BJ (cell line): Measurements from ENCODE around the gene LMNTD2. TPM values are rescaled to one million over a fixed set of nuclear protein-coding genes. Genes with fewer than 3 reads are reported as not detected.

Source experiments
- CTCF ChIA-PET: fragments of 350-600 bp; formaldehyde crosslinking; extraction: SDS; loops from one replicate; lab custom pipeline; 2021; ENCODE audit warnings: antibody characterized with exemption, inconsistent platforms; lab: Yijun Ruan, JAX
- POLR2A ChIA-PET: fragments of 300-600 bp; sonication (Branson Sonifier 250); formaldehyde crosslinking; extraction: SDS; loops from one replicate; lab custom pipeline; 2021; ENCODE audit warnings: antibody characterized with exemption; lab: Charles Lee
- DNase-seq: peaks from one replicate; pipeline ENCODE4 v3.0.0-alpha.2; 2011; ENCODE audit warnings: low read depth
- H3K27me3 ChIP-seq: 2 replicates; pipeline ENCODE4 v1.6.0; 2011; ENCODE audit warnings: low read length; ENCODE audit not compliant: control insufficient read depth, insufficient read depth
- H3K36me3 ChIP-seq: 2 replicates; pipeline ENCODE4 v1.5.1; 2011; ENCODE audit warnings: low read length; ENCODE audit not compliant: control insufficient read depth, insufficient read depth
- H3K4me3 ChIP-seq: 2 replicates; pipeline ENCODE4 v1.5.1; 2011; ENCODE audit warnings: low read depth, mild to moderate bottlenecking, control low read depth, low read length
- CTCF ChIP-seq: IDR thresholded peaks from 2 replicates; pipeline ENCODE4 v1.5.1; 2011; ENCODE audit warnings: low read depth, mild to moderate bottlenecking, control low read depth, inconsistent platforms, low read length, moderate library complexity; ENCODE audit not compliant: insufficient read depth
- polyA plus RNA-seq: library from polyadenylated mRNA; depleted of rRNA; stranded (reverse); fragments of >200 nt; gene quantifications from 2 replicates; pipeline ENCODE4 v1.2.3, GENCODE V29; 2011

Gene LMNTD2
- polyA plus RNA-seq, 1 experiment: 2.5 TPM

- Histone ChIP-seq H3K4me3 (no peak overlapping the region), H3K27me3 (no peaks in the 10 kb centered on the region), H3K36me3 (peaks cover 54% of the 10 kb centered on the region)
- CTCF ChIA-PET: no interaction called here
- TF ChIP-seq CTCF: no peak
- no peak for DNase-seq
- POLR2A ChIA-PET: no interaction called here
Observed at GRCh38 chr11:607020-607780, 46.7 kb upstream of the LMNTD2 start.

GRCh38 chr11:606245-606644, 45.7 kb upstream of the LMNTD2 start:
- Histone ChIP-seq H3K4me3 (no peak overlapping the region), H3K27me3 (no peaks in the 10 kb centered on the region), H3K36me3 (peaks cover 57% of the 10 kb centered on the region)
- ChIA-PET CTCF (no interaction called here), POLR2A (interaction anchor here (0.6 kb wide), 1 partner anchor 30 kb away, joined by 3 read pairs; the partner anchor contains the start of gene PHRF1)
- no peak for TF ChIP-seq CTCF
- no peak for DNase-seq

- no peak for TF ChIP-seq CTCF
- H3K27me3 ChIP-seq: no peaks in the 10 kb centered on the region
- DNase-seq: no peak
- H3K4me3 ChIP-seq: no peak overlapping the region
- ChIA-PET POLR2A (no interaction called here), CTCF (no interaction called here)
- H3K36me3 ChIP-seq: peaks cover 50% of the 10 kb centered on the region
Observed at GRCh38 chr11:605286-606129, 45.0 kb upstream of the LMNTD2 start.

GRCh38 chr11:603154-603553, 42.6 kb upstream of the LMNTD2 start:
- CTCF ChIA-PET: interaction anchor here (0.9 to 2.1 kb wide), 2 partner anchors 9 kb away, joined by 5 to 6 read pairs; no protein-coding TSS in a partner anchor
- H3K27me3 ChIP-seq: no peaks in the 10 kb centered on the region
- H3K36me3 ChIP-seq: peaks cover 45% of the 10 kb centered on the region
- no peak overlapping the region for H3K4me3 ChIP-seq
- POLR2A ChIA-PET: no interaction called here
- no peak for TF ChIP-seq CTCF
- no peak for DNase-seq
